ENCODE measurements around the gene YPEL2. TPM values are rescaled to one million over a fixed set of nuclear protein-coding genes. Genes with fewer than 3 reads are reported as not detected.

The YPEL2 gene
- total and polyA plus RNA-seq, 2 donors (not counting 3 experiments of a cell fraction or from before 2014, with no cell fraction given) = 36.5 to 66.8 TPM

DNA sequence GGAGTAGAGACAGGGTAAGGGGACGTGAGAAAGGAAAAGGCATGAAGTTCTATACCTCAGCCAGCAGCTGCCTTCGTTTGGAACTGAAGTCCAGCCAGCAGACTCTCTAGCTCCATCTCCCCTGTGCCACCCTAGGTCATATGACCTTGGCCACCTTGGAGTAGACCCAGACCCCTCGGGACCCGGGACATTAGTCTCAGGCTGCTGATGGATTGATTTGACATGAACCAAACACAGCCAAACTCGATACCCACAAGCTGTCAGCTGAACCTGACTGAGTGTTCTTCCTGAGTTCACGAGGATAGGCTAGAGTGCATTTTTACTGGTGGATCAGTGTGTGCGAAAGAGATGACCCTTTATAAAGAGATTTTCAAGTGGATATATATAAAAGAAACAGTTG, 68.5 kb downstream of the YPEL2 start:
- no peak for FAIRE-seq
- no peak for DNase-seq (ENCODE audit: low read depth, low spot score)
- no peak for TF ChIP-seq POLR2A (IDR thresholded peaks at IDR 0.05; ENCODE audit: low read depth, low read length)
- no peak for TF ChIP-seq MYC (IDR thresholded peaks at IDR 0.05; ENCODE audit: low read depth, low read length)
- no peak for TF ChIP-seq EZH2 (IDR thresholded peaks at IDR 0.05; ENCODE audit: borderline replicate concordance, low read depth, low read length, severe bottlenecking)
- TF ChIP-seq FOS (IDR thresholded peaks at IDR 0.05; ENCODE audit: borderline replicate concordance, insufficient read depth, low read length) = no peak
- TF ChIP-seq, protein P1, sequence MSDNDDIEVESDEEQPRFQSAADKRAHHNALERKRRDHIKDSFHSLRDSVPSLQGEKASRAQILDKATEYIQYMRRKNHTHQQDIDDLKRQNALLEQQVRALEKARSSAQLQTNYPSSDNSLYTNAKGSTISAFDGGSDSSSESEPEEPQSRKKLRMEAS (IDR thresholded peaks at IDR 0.05; ENCODE audit: insufficient read depth, insufficient read length) = no peak
- TF ChIP-seq, protein P2, sequence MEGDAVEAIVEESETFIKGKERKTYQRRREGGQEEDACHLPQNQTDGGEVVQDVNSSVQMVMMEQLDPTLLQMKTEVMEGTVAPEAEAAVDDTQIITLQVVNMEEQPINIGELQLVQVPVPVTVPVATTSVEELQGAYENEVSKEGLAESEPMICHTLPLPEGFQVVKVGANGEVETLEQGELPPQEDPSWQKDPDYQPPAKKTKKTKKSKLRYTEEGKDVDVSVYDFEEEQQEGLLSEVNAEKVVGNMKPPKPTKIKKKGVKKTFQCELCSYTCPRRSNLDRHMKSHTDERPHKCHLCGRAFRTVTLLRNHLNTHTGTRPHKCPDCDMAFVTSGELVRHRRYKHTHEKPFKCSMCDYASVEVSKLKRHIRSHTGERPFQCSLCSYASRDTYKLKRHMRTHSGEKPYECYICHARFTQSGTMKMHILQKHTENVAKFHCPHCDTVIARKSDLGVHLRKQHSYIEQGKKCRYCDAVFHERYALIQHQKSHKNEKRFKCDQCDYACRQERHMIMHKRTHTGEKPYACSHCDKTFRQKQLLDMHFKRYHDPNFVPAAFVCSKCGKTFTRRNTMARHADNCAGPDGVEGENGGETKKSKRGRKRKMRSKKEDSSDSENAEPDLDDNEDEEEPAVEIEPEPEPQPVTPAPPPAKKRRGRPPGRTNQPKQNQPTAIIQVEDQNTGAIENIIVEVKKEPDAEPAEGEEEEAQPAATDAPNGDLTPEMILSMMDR (IDR thresholded peaks at IDR 0.05; ENCODE audit: extremely low read depth in 1 of 2, insufficient read depth in 1 of 2, low read depth in 1 of 2, low read length in 2 of 2) = no peak
- no peak for TF ChIP-seq JUN (IDR thresholded peaks at IDR 0.05; ENCODE audit: borderline replicate concordance, insufficient read depth, insufficient read length, low read depth)
- TF ChIP-seq POLR2AphosphoS5 (IDR thresholded peaks at IDR 0.05; ENCODE audit: insufficient read depth, low read depth, low read length) = no peak
- no peak for TF ChIP-seq GATA2 (IDR thresholded peaks at IDR 0.05; ENCODE audit: insufficient read depth, insufficient read length, low read depth, low read length)
- Histone ChIP-seq H3K4me3 (replicated peaks in 1 of 3; ENCODE audit: insufficient read depth in 1 of 3, low read depth in 1 of 3, low read length in 3 of 3) (no peak overlapping the region), H3K4me2 (ENCODE audit: insufficient read depth, low read length) (no peak overlapping the region), H3K9me1 (replicated peaks; ENCODE audit: control insufficient read depth, extremely low read depth, insufficient read depth, low read length) (no peaks in the 10 kb centered on the region), H3K36me3 (ENCODE audit: control insufficient read depth in 2 of 2, extremely low read depth in 1 of 2, insufficient read depth in 2 of 2, low read length in 2 of 2) (peaks cover 7 to 38% of the 10 kb centered on the region in 2 experiments), H3K27ac (ENCODE audit: insufficient read depth, low read depth, low read length) (no peak overlapping the region), H3K27me3 (ENCODE audit: control insufficient read depth in 2 of 2, insufficient read depth in 2 of 2, low read length in 2 of 2) (no peaks in the 10 kb centered on the region), H3K9me3 (replicated peaks; ENCODE audit: control insufficient read depth, insufficient read depth, low read length) (no peaks in the 10 kb centered on the region), H3K9ac (replicated peaks; ENCODE audit: extremely low read depth, insufficient read depth, low read length) (no peak overlapping the region), H2AFZ (ENCODE audit: low read depth, low read length) (no peak overlapping the region), H3K4me1 (ENCODE audit: control insufficient read depth, extremely low read depth, insufficient read depth, low read length) (no peaks in the 10 kb centered on the region), H4K20me1 (replicated peaks; ENCODE audit: control insufficient read depth, extremely low read depth, insufficient read depth, low read length) (no peaks in the 10 kb centered on the region), H3K79me2 (ENCODE audit: control insufficient read depth, insufficient read depth, low read length) (no peaks in the 10 kb centered on the region)
- ChIA-PET POLR2A (no interaction called here), CTCF (interaction anchor here (0.8 to 1.0 kb wide), 2 partner anchors 70 to 89 kb away, joined by 3 read pairs; no protein-coding TSS in a partner anchor)
- no TSS peak for BruUV-seq (replicated peaks)
- dilution Hi-C loops (cut with MboI; ENCODE audit: extremely low pct_ligation_motif_present, low sequenced_read_pairs) = no loop called here
- intact Hi-C loops (cut with micrococcal nuclease) = no loop called here
